Uterus (tissue), 4 donors: ENCODE measurements around the gene EDAR. TPM values are rescaled to one million over a fixed set of nuclear protein-coding genes. Genes with fewer than 3 reads are reported as not detected.

Experiments used
- DNase-seq, 2 donors: peaks; one replicate each; pipeline ENCODE4 v3.0.0-alpha.2; 2019 to 2020
- H3K27ac ChIP-seq, 2 donors: fragments of 200-600 bp; sonication (generic); 1 replicate in 1 of 2; 2 replicates in 1 of 2; pipeline ENCODE4 v1.5.1; 2016 to 2018
- H3K27me3 ChIP-seq, 2 donors: fragments of 200-600 bp; sonication (generic); one replicate each; pipeline ENCODE4 v1.5.1; 2018 to 2019; ENCODE audit warnings: control low read depth in 1 of 2
- H3K36me3 ChIP-seq, 2 donors: fragments of 200-600 bp; sonication (generic); one replicate each; pipeline ENCODE4 v1.5.1; 2019; ENCODE audit warnings: control low read depth in 1 of 2
- H3K4me1 ChIP-seq, 2 donors: fragments of 200-600 bp; sonication (generic); one replicate each; pipeline ENCODE4 v1.5.1; 2018 to 2019; ENCODE audit warnings: control low read depth in 1 of 2
- H3K4me3 ChIP-seq, 2 donors: fragments of 200-600 bp; sonication (generic); 1 replicate in 1 of 2; 2 replicates in 1 of 2; pipeline ENCODE4 v1.5.1; 2018 to 2019; ENCODE audit warnings: mild to moderate bottlenecking in 1 of 2
- H3K9me3 ChIP-seq, 2 donors: fragments of 200-600 bp; sonication (generic); one replicate each; pipeline ENCODE4 v1.5.1; 2019; ENCODE audit warnings: control low read depth in 1 of 2
- CTCF ChIP-seq, 4 experiments: fragments of 200-600 bp in 2 of 4; fragments of 450-650 bp in 2 of 4; sonication (generic) in 2 of 4; IDR thresholded peaks; one replicate each; pipeline ENCODE4 v1.5.1; 2016 to 2019; ENCODE audit warnings: antibody characterized with exemption in 4 of 4, mild to moderate bottlenecking in 2 of 4, moderate library complexity in 1 of 4
- POLR2A ChIP-seq, 2 donors: fragments of 450-650 bp; IDR thresholded peaks; one replicate each; pipeline ENCODE4 v1.6.1; 2016; ENCODE audit warnings: antibody characterized with exemption in 2 of 2, mild to moderate bottlenecking in 1 of 2, moderate library complexity in 1 of 2
- intact Hi-C: fragments of 100-400 bp; cut with DNase I; formaldehyde crosslinking; loops from one replicate; pipeline ENCODE4 v1.15.1; 2023; ENCODE audit warnings: low total_unique reads
- total RNA-seq, 4 donors: library from RNA; depleted of rRNA in 3 of 4; stranded (reverse); fragments of >200 nt in 3 of 4; gene quantifications; one replicate each; pipeline versions ENCODE4 v1.1.0 to v1.2.4, GENCODE V29; 2014 to 2023
- donor health status: DM: yes; HTN: yes; CAD: no.

Gene EDAR
- total RNA-seq, 4 donors from 2014 or later: 0.62 TPM; not detected in 3

GRCh38 chr2:108869542-108869941 is 119.5 kb downstream of the EDAR start:
- Histone ChIP-seq H3K9me3 (peaks cover 0 to 6% of the 10 kb centered on the region in 2 donors), H3K4me3 (no peak overlapping the region), H3K27ac (no peak overlapping the region), H3K36me3 (no peaks in the 10 kb centered on the region), H3K27me3 (no peaks in the 10 kb centered on the region), H3K4me1 (no peaks in the 10 kb centered on the region)
- no peak for DNase-seq
- intact Hi-C loops: no loop called here
- TF ChIP-seq POLR2A (IDR thresholded peaks at IDR 0.05) (no peak), CTCF (IDR thresholded peaks at IDR 0.05) (no peak)

GRCh38 chr2:108868911-108869310 is 120.1 kb downstream of the EDAR start:
- no peak for DNase-seq
- Histone ChIP-seq H3K4me1 (no peaks in the 10 kb centered on the region), H3K4me3 (no peak overlapping the region), H3K27me3 (no peaks in the 10 kb centered on the region), H3K9me3 (peaks cover 0 to 6% of the 10 kb centered on the region in 2 donors), H3K36me3 (no peaks in the 10 kb centered on the region), H3K27ac (no peak overlapping the region)
- intact Hi-C loops: no loop called here
- no peak for TF ChIP-seq CTCF (IDR thresholded peaks at IDR 0.05)
- TF ChIP-seq POLR2A (IDR thresholded peaks at IDR 0.05): no peak

- no peaks in the 10 kb centered on the region for H3K4me1 ChIP-seq
- peaks cover 0 to 6% of the 10 kb centered on the region in 2 donors for H3K9me3 ChIP-seq
- H3K36me3 ChIP-seq: no peaks in the 10 kb centered on the region
- H3K27ac ChIP-seq: no peak overlapping the region
- TF ChIP-seq CTCF (IDR thresholded peaks at IDR 0.05) (no peak), POLR2A (IDR thresholded peaks at IDR 0.05) (no peak)
- no peak overlapping the region for H3K4me3 ChIP-seq
- intact Hi-C loops: no loop called here
- H3K27me3 ChIP-seq: no peaks in the 10 kb centered on the region
- no peak for DNase-seq
Observed at GRCh38 chr2:108866041-108866440, 123.0 kb downstream of the EDAR start.

- H3K27me3 ChIP-seq: no peaks in the 10 kb centered on the region
- H3K4me3 ChIP-seq: no peak overlapping the region
- no peak for DNase-seq
- no peaks in the 10 kb centered on the region for H3K9me3 ChIP-seq
- H3K36me3 ChIP-seq: no peaks in the 10 kb centered on the region
- no peak overlapping the region for H3K27ac ChIP-seq
- no peak for TF ChIP-seq POLR2A (IDR thresholded peaks at IDR 0.05)
- no peak for TF ChIP-seq CTCF (IDR thresholded peaks at IDR 0.05)
- intact Hi-C loops: no loop called here
- no peaks in the 10 kb centered on the region for H3K4me1 ChIP-seq
Observed at GRCh38 chr2:108858894-108859293, 130.1 kb downstream of the EDAR start.

GRCh38 chr2:108855194-108855593 is 133.8 kb downstream of the EDAR start:
- Histone ChIP-seq H3K36me3 (no peaks in the 10 kb centered on the region), H3K4me3 (no peak overlapping the region), H3K4me1 (no peaks in the 10 kb centered on the region), H3K9me3 (no peaks in the 10 kb centered on the region), H3K27ac (no peak overlapping the region), H3K27me3 (no peaks in the 10 kb centered on the region)
- no peak for DNase-seq
- TF ChIP-seq POLR2A (IDR thresholded peaks at IDR 0.05): no peak
- TF ChIP-seq CTCF (IDR thresholded peaks at IDR 0.05): no peak
- intact Hi-C loops: no loop called here
